Measurements from ENCODE around the gene WWOX.

The WWOX gene

GRCh38 chr16:78228704-78229103 lies 129.2 kb downstream of the WWOX start:
- no peak for TF ChIP-seq ARNTL (CRISPR knock-in tag; IDR thresholded peaks at IDR 0.05; ENCODE audit: borderline replicate concordance, low read depth)
- no peak for TF ChIP-seq ESRRG (CRISPR knock-in tag; IDR thresholded peaks at IDR 0.05)
- TF ChIP-seq POU6F1 (CRISPR knock-in tag; IDR thresholded peaks at IDR 0.05; ENCODE audit: borderline replicate concordance, low read depth), result no peak
- TF ChIP-seq, protein P1, sequence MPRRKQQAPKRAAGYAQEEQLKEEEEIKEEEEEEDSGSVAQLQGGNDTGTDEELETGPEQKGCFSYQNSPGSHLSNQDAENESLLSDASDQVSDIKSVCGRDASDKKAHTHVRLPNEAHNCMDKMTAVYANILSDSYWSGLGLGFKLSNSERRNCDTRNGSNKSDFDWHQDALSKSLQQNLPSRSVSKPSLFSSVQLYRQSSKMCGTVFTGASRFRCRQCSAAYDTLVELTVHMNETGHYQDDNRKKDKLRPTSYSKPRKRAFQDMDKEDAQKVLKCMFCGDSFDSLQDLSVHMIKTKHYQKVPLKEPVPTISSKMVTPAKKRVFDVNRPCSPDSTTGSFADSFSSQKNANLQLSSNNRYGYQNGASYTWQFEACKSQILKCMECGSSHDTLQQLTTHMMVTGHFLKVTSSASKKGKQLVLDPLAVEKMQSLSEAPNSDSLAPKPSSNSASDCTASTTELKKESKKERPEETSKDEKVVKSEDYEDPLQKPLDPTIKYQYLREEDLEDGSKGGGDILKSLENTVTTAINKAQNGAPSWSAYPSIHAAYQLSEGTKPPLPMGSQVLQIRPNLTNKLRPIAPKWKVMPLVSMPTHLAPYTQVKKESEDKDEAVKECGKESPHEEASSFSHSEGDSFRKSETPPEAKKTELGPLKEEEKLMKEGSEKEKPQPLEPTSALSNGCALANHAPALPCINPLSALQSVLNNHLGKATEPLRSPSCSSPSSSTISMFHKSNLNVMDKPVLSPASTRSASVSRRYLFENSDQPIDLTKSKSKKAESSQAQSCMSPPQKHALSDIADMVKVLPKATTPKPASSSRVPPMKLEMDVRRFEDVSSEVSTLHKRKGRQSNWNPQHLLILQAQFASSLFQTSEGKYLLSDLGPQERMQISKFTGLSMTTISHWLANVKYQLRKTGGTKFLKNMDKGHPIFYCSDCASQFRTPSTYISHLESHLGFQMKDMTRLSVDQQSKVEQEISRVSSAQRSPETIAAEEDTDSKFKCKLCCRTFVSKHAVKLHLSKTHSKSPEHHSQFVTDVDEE (CRISPR knock-in tag; IDR thresholded peaks at IDR 0.05), result no peak
- TF ChIP-seq GLIS3 (CRISPR knock-in tag; IDR thresholded peaks at IDR 0.05), result no peak
- no peak for TF ChIP-seq OSR1 (CRISPR knock-in tag; IDR thresholded peaks at IDR 0.05)
- TF ChIP-seq SNAI2 (CRISPR knock-in tag; IDR thresholded peaks at IDR 0.05), result no peak
- TF ChIP-seq ZFP3 (CRISPR knock-in tag; IDR thresholded peaks at IDR 0.05), result no peak
- no peak for TF ChIP-seq ISL1 (CRISPR knock-in tag; IDR thresholded peaks at IDR 0.05)
- TF ChIP-seq CREB5 (CRISPR knock-in tag; IDR thresholded peaks at IDR 0.05; ENCODE audit: low read depth), result no peak
- no peak for TF ChIP-seq ZFP30 (CRISPR knock-in tag; IDR thresholded peaks at IDR 0.05)
- no peak for TF ChIP-seq ZC3H10 (CRISPR knock-in tag; IDR thresholded peaks at IDR 0.05)
- TF ChIP-seq TCF4 (CRISPR knock-in tag; IDR thresholded peaks at IDR 0.05; ENCODE audit: borderline replicate concordance), result no peak
- ATAC-seq, result no peak

GRCh38 chr16:78230832-78231231 lies 131.4 kb downstream of the WWOX start:
- TF ChIP-seq POU6F1 (CRISPR knock-in tag; IDR thresholded peaks at IDR 0.05; ENCODE audit: borderline replicate concordance, low read depth), result no peak
- ATAC-seq, result peak; percentile 59

- peak; percentile 97 for ATAC-seq
- TF ChIP-seq ZC3H10 (CRISPR knock-in tag; IDR thresholded peaks at IDR 0.05), result no peak
- TF ChIP-seq ZNF70 (CRISPR knock-in tag; IDR thresholded peaks at IDR 0.05), result peak; percentile 76
Observed at GRCh38 chr16:78235168-78235800, 135.8 kb downstream of the WWOX start.

DNA sequence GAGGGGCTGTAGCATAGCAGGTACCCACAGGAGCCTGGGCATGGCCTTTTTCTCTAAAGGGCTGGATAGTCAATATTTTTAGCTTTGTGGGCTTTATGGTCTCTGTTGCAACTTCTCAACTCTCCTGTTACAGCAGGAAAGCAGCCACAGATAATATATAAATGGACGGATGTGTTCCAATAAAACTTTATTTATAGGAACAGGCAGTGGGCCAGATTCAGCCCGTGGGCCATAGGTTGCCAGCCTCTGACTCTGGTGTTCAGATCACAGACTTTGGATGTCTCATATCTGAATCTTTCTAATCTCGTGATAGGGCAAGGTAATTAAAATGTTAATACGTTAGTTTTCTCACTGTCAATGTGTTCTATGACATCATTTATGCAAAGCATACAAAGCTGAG lies 136.4 kb downstream of the WWOX start:
- TF ChIP-seq ZFP30 (CRISPR knock-in tag; IDR thresholded peaks at IDR 0.05), result no peak
- no peak for TF ChIP-seq BACH2 (CRISPR knock-in tag; IDR thresholded peaks at IDR 0.05; ENCODE audit: borderline replicate concordance)
- TF ChIP-seq, protein P1 (CRISPR knock-in tag; IDR thresholded peaks at IDR 0.05), result no peak
- TF ChIP-seq POU6F1 (CRISPR knock-in tag; IDR thresholded peaks at IDR 0.05; ENCODE audit: borderline replicate concordance, low read depth), result no peak
- no peak for TF ChIP-seq CSDC2 (CRISPR knock-in tag; IDR thresholded peaks at IDR 0.05)
- TF ChIP-seq ISL1 (CRISPR knock-in tag; IDR thresholded peaks at IDR 0.05), result no peak
- TF ChIP-seq ZNF70 (CRISPR knock-in tag; IDR thresholded peaks at IDR 0.05), result no peak
- no peak for TF ChIP-seq OSR1 (CRISPR knock-in tag; IDR thresholded peaks at IDR 0.05)
- no peak for TF ChIP-seq SNAI2 (CRISPR knock-in tag; IDR thresholded peaks at IDR 0.05)
- no peak for TF ChIP-seq ZC3H10 (CRISPR knock-in tag; IDR thresholded peaks at IDR 0.05)
- no peak for TF ChIP-seq ZNF8 (CRISPR knock-in tag; IDR thresholded peaks at IDR 0.05)
- TF ChIP-seq, protein P2, sequence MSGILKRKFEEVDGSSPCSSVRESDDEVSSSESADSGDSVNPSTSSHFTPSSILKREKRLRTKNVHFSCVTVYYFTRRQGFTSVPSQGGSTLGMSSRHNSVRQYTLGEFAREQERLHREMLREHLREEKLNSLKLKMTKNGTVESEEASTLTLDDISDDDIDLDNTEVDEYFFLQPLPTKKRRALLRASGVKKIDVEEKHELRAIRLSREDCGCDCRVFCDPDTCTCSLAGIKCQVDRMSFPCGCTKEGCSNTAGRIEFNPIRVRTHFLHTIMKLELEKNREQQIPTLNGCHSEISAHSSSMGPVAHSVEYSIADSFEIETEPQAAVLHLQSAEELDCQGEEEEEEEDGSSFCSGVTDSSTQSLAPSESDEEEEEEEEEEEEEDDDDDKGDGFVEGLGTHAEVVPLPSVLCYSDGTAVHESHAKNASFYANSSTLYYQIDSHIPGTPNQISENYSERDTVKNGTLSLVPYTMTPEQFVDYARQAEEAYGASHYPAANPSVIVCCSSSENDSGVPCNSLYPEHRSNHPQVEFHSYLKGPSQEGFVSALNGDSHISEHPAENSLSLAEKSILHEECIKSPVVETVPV (CRISPR knock-in tag; IDR thresholded peaks at IDR 0.05), result no peak
- no peak for ATAC-seq

Data from SK-N-SH treated with all-trans-retinoic acid at 6 μM for 48 hours (cell line).